ENCODE results near the gene IL1RAPL1.

Gene IL1RAPL1

GRCh38 chrX:29872831-29873230 lies 1285.6 kb downstream of the IL1RAPL1 start:
- no peak for DNase-seq (ENCODE audit: low read depth, low spot score)

GRCh38 chrX:29876733-29877132 lies 1289.5 kb downstream of the IL1RAPL1 start:
- no peak for DNase-seq (ENCODE audit: low read depth, low spot score)

GRCh38 chrX:29880977-29881376 lies 1293.7 kb downstream of the IL1RAPL1 start:
- DNase-seq (ENCODE audit: low read depth, low spot score) = no peak

GRCh38 chrX:29890004-29890403 lies 1302.8 kb downstream of the IL1RAPL1 start:
- DNase-seq (ENCODE audit: low read depth, low spot score) = peak; percentile 19

GRCh38 chrX:29890646-29891200 lies 1303.5 kb downstream of the IL1RAPL1 start:
- DNase-seq (ENCODE audit: low read depth, low spot score) = peak; percentile 13

DNA sequence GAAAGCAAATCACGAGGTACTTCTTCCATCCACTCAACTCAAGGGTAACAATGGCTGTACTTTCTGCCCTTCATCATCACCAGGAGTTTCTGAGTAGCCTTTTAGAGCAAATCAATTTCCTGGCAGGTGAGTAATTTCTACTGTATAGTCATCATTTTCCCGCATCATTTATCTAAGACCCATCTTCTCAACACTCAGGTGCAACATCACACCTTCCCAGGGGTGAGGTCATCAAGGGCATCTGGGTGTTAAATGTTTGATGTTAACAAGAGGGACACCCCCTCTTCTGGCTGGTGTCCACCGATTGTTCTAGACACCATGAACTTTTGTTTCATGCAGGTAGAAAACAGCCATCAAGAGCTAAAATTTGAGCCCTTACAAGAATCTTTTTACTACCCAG lies 1314.8 kb downstream of the IL1RAPL1 start:
- no peak for DNase-seq (ENCODE audit: low read depth, low spot score)

- DNase-seq (ENCODE audit: low read depth, low spot score) = peak; percentile 5
Observed at GRCh38 chrX:29903360-29903759, 1316.1 kb downstream of the IL1RAPL1 start.

DNA sequence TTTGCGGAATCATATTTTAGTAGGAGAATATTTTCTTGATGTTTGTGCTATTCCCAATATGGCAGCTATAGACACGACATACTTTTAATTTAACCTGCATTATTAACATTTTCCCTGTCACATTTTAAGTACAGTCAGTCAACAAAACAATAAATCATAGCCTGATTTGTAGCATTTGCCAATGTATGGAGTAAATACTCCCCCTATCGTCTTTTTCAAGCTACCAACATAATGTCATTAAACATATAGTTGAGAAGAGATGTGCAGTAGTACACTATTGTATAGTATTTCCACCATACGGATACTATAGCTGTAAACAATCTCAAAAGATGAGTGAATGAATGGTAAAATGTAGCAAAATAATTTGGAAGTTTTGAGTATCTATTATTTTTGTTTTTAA lies 1324.4 kb downstream of the IL1RAPL1 start:
- DNase-seq (ENCODE audit: low read depth, low spot score) = no peak

DNA sequence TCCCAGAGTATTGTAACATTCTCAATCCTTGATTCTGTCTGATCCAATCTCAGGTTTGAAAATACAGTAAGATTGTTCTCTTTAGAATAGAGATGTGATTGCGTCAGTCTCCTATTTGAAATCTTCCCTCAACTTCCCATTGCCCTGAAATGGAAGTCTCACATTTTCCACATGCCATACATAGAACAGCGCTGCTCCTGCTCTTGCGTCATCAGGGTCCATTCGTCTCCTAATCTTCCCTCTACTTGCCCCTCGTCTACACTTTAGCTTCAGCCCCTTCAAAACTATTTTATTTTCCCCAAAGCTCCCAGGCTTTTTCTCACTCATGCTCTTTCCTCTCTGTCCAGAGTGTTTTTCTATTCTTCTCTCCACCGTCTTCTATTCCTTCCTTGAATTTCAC lies 1326.4 kb downstream of the IL1RAPL1 start:
- DNase-seq (ENCODE audit: low read depth, low spot score) = no peak

DNA sequence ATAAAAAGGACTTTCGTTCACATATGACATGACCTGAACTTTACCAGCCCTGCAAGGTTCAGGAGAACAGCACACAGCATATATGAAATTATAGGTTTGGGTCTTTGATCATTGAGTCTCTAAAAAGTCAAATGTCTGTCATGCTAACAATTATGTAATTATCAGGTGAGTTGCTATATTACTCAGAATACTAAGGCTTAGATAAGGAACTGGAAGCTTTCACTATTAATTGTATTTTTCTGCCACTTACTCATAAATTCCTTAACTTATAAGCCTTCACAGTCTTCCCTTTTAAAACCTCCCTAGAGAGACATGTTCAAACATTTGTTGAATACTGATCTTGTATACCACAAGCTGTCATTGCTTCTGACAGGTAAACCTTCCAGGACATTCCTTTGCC lies 1335.4 kb downstream of the IL1RAPL1 start:
- DNase-seq (ENCODE audit: low read depth, low spot score) = no peak

DNA sequence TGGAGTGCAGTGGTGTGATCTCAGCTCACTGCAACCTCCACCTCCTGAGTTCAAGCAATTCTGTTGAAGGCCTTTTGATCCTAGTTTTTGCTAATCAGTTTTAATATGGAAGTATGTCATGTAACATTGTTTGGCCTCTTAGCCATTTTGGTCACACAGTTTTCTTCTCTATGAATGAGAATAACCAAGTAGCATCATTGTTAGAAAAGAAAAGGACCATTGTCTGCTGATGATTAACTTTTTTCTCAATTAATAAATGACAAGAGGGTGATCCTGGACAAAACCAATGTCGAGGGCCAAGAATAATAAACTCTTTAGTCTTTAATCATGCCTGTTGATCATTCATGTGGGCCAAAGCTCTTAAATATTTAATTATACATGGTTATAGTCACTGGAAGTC lies 1338.8 kb downstream of the IL1RAPL1 start:
- no peak for DNase-seq (ENCODE audit: low read depth, low spot score)

DNA sequence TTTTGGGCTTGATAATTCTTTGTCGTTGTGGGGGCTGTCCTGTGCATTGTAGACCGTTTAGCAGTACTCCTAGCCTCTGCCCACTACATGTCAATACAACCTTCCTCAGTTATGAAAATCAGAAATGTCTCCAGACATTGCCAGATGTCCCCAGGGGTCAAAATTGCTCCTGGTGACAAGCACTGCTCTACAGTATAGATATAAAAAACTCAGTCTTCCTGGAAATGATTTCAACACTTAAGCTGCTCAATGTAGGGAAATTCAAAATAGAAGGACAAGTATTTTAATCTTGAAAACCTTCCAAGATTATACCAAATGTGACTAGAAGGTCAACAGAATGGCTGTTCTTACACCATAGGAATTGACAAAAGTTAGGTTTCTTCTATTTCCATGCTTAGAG lies 1339.4 kb downstream of the IL1RAPL1 start:
- no peak for DNase-seq (ENCODE audit: low read depth, low spot score)

GRCh38 chrX:29935455-29935854 lies 1348.2 kb downstream of the IL1RAPL1 start:
- DNase-seq (ENCODE audit: low read depth, low spot score) = no peak

- no peak for DNase-seq (ENCODE audit: low read depth, low spot score)
Observed at GRCh38 chrX:29940750-29941149, 1353.5 kb downstream of the IL1RAPL1 start.

GRCh38 chrX:29941287-29941686 lies 1354.0 kb downstream of the IL1RAPL1 start:
- peak; percentile 23 for DNase-seq (ENCODE audit: low read depth, low spot score)

DNA sequence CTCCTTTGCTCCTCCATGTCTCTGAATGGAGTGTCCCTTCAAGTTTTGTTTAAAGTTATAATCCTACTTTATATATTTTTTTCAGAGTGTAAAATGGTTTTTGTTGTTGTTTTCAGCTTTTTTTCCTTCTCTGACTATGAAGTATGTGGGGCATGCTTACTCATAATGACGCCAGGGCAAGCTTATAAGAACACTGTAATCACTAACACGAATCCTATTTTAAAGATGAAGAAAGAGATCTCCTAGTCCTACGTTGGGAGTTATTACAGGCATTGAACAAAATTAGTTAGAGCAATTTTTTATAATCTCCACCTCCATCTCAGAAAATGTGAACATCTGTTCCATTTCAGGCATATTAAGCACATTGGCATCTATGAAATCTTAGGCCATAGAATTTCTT lies 1360.0 kb downstream of the IL1RAPL1 start:
- no peak for DNase-seq (ENCODE audit: low read depth, low spot score)

GRCh38 chrX:29948653-29949052 lies 1361.4 kb downstream of the IL1RAPL1 start:
- DNase-seq (ENCODE audit: low read depth, low spot score) = no peak

DNA sequence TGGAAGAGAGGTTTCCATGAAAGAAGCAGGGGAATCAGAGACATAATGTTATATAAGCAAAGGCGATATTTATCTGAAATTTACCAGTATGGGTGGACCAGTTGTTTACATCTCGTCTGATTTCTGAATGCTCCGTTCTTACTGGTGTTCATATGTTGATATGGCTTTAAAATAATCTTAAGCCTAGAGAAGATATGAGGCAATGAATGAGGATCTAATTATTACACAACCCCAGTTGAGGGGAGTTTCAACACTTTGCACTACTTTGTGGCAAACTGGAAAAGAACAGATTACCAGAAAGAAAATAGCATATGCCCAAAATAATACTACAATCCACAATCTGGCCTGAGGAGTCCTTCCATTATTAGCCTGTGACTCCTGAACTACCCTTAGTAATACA lies 1364.8 kb downstream of the IL1RAPL1 start:
- DNase-seq (ENCODE audit: low read depth, low spot score) = no peak

GRCh38 chrX:29962061-29962460 lies 1374.8 kb downstream of the IL1RAPL1 start:
- no peak for DNase-seq (ENCODE audit: low read depth, low spot score)

- DNase-seq (ENCODE audit: low read depth, low spot score) = no peak
Observed at GRCh38 chrX:29965634-29966033, 1378.4 kb downstream of the IL1RAPL1 start.

DNA sequence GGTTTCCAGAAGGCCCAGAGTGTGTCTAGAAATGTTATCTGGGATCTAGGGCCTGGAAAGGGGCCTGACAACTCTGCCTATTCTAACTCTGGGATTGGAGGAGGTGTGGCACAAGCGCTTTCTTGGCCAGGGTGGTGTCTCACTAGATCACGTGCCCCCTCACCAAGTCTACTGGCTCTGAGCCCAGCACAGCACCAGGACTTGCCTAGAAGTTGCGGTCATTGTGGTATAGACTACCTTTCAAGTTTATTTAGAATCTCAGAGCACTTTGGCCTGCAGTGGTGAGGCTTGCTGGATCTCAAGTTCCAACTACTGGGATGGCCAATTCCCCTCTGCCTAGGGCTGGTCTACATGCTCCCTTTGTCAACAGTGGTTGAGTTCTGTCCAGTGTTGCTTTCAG lies 1404.8 kb downstream of the IL1RAPL1 start:
- no peak for DNase-seq (ENCODE audit: low read depth, low spot score)

DNA sequence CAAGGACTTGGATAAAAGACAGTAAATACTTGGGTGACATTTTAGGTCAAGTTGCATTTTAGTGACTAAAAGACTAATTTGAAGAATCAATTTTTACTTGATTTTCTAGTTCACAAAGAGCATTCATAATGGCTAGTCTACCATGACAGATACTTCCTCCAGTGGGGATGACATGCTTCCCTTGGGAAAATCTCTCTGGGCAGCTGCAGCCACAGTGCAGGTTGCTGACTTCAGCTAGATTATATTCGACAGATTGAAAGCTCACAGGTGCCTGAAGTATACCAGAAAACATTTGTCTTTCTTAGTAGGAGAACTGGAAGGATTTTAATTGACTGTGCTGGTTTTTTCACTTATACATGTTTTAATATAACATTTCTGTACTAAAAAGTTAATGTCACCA lies 1418.6 kb downstream of the IL1RAPL1 start:
- DNase-seq (ENCODE audit: low read depth, low spot score) = no peak

Measured in astrocyte of the hippocampus (primary cell).